Adrenal gland (tissue), 12 donors: Measurements from ENCODE around the gene NEK7. TPM values are rescaled to one million over a fixed set of nuclear protein-coding genes. Genes with fewer than 3 reads are reported as not detected.

Experiments used
- DNase-seq, 7 donors: peaks; one replicate each; pipeline ENCODE4 v3.0.0-alpha.2; 2019 to 2020
- H3K27ac ChIP-seq, 5 donors: fragments of 200-600 bp; sonication (generic) in 4 of 5; 1 replicate in 3 of 5; 2 replicates in 2 of 5; pipeline versions ENCODE4 v1.5.1 to v1.8.0; 2016 to 2020; ENCODE audit warnings: mild to moderate bottlenecking in 1 of 5
- H3K27me3 ChIP-seq: fragments of 200-600 bp; 2 replicates; pipeline ENCODE4 v1.8.0; 2021
- H3K36me3 ChIP-seq, 2 donors: fragments of 200-600 bp; replicated peaks in 1 of 2; 1 replicate in 1 of 2; 2 replicates in 1 of 2; pipeline versions ENCODE4 v1.5.1 to v1.8.0; 2018 to 2022
- H3K4me1 ChIP-seq, 2 donors: fragments of 200-600 bp; replicated peaks in 1 of 2; 1 replicate in 1 of 2; 2 replicates in 1 of 2; pipeline versions ENCODE4 v1.5.1 to v1.8.0; 2018 to 2021
- H3K4me3 ChIP-seq, 4 donors: fragments of 200-600 bp; sonication (generic) in 3 of 4; one replicate each; pipeline ENCODE4 v1.5.1; 2016 to 2018
- H3K9me3 ChIP-seq, 3 donors: fragments of 200-600 bp; sonication (generic) in 1 of 3; replicated peaks in 1 of 3; 1 replicate in 2 of 3; 2 replicates in 1 of 3; pipeline versions ENCODE4 v1.5.1 to v1.8.0; 2016 to 2021
- POLR2A ChIP-seq, 2 donors: fragments of 450-650 bp; IDR thresholded peaks; one replicate each; pipeline ENCODE4 v1.6.1; 2017; ENCODE audit warnings: antibody characterized with exemption in 2 of 2, mild to moderate bottlenecking in 2 of 2, moderate library complexity in 1 of 2
- WGBS, 4 donors: extraction: QIAGEN DNeasy Blood & Tissue Kit in 2 of 4; methylation state at CpG; one replicate each; pipeline versions ENCODE4 v1.1.5 to v1.1.7; 2013 to 2017; 5-methylcytosine and 5-hydroxymethylcytosine counted together
- intact Hi-C, 2 donors: fragments of 100-400 bp; cut with DNase I; formaldehyde crosslinking; loops; one replicate each; pipeline versions ENCODE4 v1.14.1 to v1.15.0; 2022 to 2023
- polyA plus RNA-seq, 3 donors: library from polyadenylated mRNA; stranded (reverse); fragments of 200-250 nt in 2 of 3; fragments of 350-450 nt in 1 of 3; fragmentation: Illumina TruSeq in 1 of 3; extraction: RNeasy Lipid Tissue Mini Kit (QIAGEN cat#74804) in 1 of 3; gene quantifications; one replicate each; pipeline ENCODE4 v1.2.3, GENCODE V29; 2013 to 2014
- total RNA-seq, 9 donors: library from RNA; depleted of rRNA in 4 of 9; stranded (reverse); fragments of >200 nt in 4 of 9; fragments of 120-200 nt in 1 of 9; fragmentation: NEBNext Ultra II Directional in 1 of 9; extraction: Animal tissue kit (Norgen Biotek cat#: 25700) in 1 of 9; gene quantifications; one replicate each; pipeline versions ENCODE4 v1.1.0 to v1.2.4, GENCODE V29; 2013 to 2023
- TF ChIP-seq, protein P1 (sequence below), 6 experiments: fragments of 450-650 bp in 4 of 6; fragments of 200-600 bp in 2 of 6; sonication (generic) in 1 of 6; IDR thresholded peaks; 1 replicate in 5 of 6; 2 replicates in 1 of 6; pipeline versions ENCODE4 v1.5.1 to v1.8.0; 2016 to 2021; ENCODE audit warnings: antibody characterized with exemption in 6 of 6, mild to moderate bottlenecking in 2 of 6, moderate library complexity in 1 of 6
- donor health status: healthy with polysubstance abuse.
- donor health status: Bipolar disorder and iron deficiency.
- donor health status: DM: yes; HTN: yes; CAD: no.
- donor health status: DM: no; HTN: no; CAD: no.
- donor health status: DM: no; HTN: no; CAD: no.
- donor health status: DM: yes; HTN: yes; CAD: no.

The NEK7 gene
- total and polyA plus RNA-seq, 12 donors, result 34.0 to 270 (median 148) TPM

DNA sequence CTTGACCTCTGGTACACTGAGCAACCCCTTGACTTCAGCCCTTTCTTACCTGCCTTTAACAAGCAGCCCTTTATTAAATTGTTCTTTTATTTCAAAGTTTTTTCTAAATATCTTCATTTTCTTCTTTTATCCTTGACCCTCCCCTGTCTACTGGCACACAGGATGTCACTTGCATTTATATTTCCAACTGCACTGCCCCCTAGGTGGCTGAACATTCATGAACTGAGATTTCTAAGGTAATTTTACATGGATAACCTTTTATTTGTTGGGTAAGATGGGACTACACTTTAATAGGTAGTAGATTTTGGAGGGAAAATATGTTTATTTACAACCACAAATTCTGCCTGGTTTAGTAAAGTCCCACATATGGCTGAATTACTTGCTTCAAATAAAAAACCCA is 193.7 kb downstream of the NEK7 start:
- Histone ChIP-seq H3K27me3 (no peaks in the 10 kb centered on the region), H3K36me3 (no peaks in the 10 kb centered on the region), H3K4me3 (no peak overlapping the region), H3K4me1 (no peaks in the 10 kb centered on the region), H3K27ac (no peak overlapping the region), H3K9me3 (no peaks in the 10 kb centered on the region)
- DNase-seq, result no peak
- TF ChIP-seq, protein P1, sequence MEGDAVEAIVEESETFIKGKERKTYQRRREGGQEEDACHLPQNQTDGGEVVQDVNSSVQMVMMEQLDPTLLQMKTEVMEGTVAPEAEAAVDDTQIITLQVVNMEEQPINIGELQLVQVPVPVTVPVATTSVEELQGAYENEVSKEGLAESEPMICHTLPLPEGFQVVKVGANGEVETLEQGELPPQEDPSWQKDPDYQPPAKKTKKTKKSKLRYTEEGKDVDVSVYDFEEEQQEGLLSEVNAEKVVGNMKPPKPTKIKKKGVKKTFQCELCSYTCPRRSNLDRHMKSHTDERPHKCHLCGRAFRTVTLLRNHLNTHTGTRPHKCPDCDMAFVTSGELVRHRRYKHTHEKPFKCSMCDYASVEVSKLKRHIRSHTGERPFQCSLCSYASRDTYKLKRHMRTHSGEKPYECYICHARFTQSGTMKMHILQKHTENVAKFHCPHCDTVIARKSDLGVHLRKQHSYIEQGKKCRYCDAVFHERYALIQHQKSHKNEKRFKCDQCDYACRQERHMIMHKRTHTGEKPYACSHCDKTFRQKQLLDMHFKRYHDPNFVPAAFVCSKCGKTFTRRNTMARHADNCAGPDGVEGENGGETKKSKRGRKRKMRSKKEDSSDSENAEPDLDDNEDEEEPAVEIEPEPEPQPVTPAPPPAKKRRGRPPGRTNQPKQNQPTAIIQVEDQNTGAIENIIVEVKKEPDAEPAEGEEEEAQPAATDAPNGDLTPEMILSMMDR (IDR thresholded peaks at IDR 0.05), result no peak
- intact Hi-C loops, result loop anchor here in 1 of 2 donors (10.0 kb wide), 1 partner anchor 266 kb away; no protein-coding TSS in a partner anchor

DNA sequence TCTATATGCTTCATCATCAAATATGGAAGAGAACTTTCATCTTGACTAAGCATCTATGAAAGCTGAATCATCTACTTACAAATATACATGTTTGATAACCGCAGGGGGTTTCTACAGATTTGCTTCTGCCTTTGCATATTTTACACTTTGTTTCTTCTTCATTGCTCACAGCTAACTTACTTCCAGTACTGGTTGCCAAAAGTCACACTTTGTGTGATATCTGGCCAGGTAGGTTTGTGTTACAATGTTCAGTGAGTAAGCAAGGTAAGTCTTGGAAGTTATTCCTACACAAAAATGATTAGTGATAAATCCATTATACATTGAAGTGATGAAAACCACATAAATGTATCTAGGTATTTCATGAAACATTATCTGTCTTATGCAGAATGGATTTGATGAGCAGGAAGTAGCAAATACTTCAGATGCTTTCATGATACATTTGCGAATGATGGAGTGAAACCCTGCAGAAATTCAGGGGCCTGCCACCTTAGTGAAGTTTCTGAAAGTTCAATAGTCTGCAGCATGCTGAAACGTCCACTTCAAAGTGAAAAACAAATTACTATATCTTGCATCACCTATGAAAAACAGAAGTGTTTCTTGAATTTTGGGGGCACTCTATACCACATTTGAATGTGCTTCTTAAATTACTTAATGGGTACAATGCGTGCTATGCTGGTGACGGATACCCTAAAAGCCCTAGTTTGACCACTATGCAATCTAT is 196.3 kb downstream of the NEK7 start:
- Histone ChIP-seq H3K27me3 (no peaks in the 10 kb centered on the region), H3K4me3 (no peak overlapping the region), H3K4me1 (no peaks in the 10 kb centered on the region), H3K27ac (no peak overlapping the region), H3K36me3 (no peaks in the 10 kb centered on the region), H3K9me3 (no peaks in the 10 kb centered on the region)
- no peak for DNase-seq
- intact Hi-C loops, result loop anchor here in 1 of 2 donors (10.0 kb wide), 1 partner anchor 268 kb away; no protein-coding TSS in a partner anchor
- TF ChIP-seq, protein P1 (IDR thresholded peaks at IDR 0.05), result no peak
- TF ChIP-seq POLR2A (IDR thresholded peaks at IDR 0.05), result no peak
- 88 to 89% (median 89%) methylated on average over 5 of the region's 5 CpGs for WGBS, 4 donors

DNA sequence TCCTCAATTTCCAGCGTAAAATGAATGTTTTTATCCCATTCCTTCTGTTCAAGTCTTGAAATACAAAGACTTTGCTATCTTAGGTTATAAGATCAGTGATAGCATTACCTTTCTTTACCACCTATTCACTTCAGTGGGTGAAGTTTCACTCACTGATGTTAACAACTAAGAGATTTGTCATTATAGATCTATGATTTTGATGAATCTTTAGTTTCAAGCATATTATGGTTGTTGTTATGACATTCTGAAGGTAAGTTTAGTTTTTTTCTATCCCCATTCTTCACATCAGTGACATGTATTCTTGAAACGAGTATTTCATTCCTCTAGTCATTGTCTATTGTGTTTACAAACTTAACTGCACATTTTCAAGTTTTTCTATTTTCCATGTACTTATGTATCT is 201.1 kb downstream of the NEK7 start:
- no peak overlapping the region for H3K27ac ChIP-seq
- 77 to 88% (median 79%) methylated on average over 2 of the region's 2 CpGs for WGBS, 4 donors
- H3K4me1 ChIP-seq, result no peaks in the 10 kb centered on the region
- no peaks in the 10 kb centered on the region for H3K36me3 ChIP-seq
- H3K9me3 ChIP-seq, result no peaks in the 10 kb centered on the region
- no peaks in the 10 kb centered on the region for H3K27me3 ChIP-seq
- no peak overlapping the region for H3K4me3 ChIP-seq
- no peak for DNase-seq
- TF ChIP-seq, protein P1 (IDR thresholded peaks at IDR 0.05), result no peak
- no peak for TF ChIP-seq POLR2A (IDR thresholded peaks at IDR 0.05)
- intact Hi-C loops, result loop anchor here in 1 of 2 donors (10.0 kb wide), 1 partner anchor 273 kb away; no protein-coding TSS in a partner anchor

DNA sequence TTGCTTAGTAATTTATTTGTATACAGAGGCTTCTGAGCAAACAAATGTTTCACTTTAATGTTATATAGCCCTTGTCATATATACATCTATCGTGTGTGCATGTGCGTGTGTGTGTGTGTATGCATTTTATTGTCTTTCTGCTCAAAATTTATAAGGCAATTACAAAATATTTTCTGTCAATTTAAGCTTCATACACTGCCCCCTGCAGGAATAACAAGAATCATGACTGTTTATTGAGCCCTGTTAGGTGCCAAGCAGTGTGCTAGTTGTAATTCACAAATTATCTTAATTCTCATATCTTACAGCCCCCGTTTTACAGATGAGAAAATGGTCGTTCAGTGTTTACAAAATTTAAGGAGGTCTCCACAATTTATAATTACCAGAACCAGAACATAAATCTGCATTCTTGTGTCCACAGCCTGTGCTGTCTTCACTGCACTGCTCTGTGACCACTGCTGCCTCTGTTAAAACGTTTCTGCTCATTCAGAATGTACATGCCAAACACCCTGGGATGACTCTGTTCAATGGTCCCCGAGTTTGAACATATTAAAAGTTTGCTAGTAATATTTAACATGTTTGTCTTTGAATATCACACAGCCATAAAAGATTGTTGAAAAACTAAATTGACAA is 202.3 kb downstream of the NEK7 start:
- no peak overlapping the region for H3K4me3 ChIP-seq
- TF ChIP-seq, protein P1 (IDR thresholded peaks at IDR 0.05), result peak; percentile 25 to 62 (median 56)
- TF ChIP-seq POLR2A (IDR thresholded peaks at IDR 0.05), result no peak
- no peaks in the 10 kb centered on the region for H3K9me3 ChIP-seq
- intact Hi-C loops, result loop anchor here in 1 of 2 donors (10.0 kb wide), 1 partner anchor 274 kb away; no protein-coding TSS in a partner anchor
- H3K4me1 ChIP-seq, result no peaks in the 10 kb centered on the region
- WGBS, 4 donors, result 26 to 39% (median 35%) methylated on average over 6 of the region's 6 CpGs
- DNase-seq, result no peak
- H3K36me3 ChIP-seq, result no peaks in the 10 kb centered on the region
- H3K27me3 ChIP-seq, result no peaks in the 10 kb centered on the region
- H3K27ac ChIP-seq, result no peak overlapping the region
